Testis (tissue), 3 donors: Measurements from ENCODE around the gene ARIH2. TPM values are rescaled to one million over a fixed set of nuclear protein-coding genes. Genes with fewer than 3 reads are reported as not detected.

Source experiments
- DNase-seq: peaks from one replicate; pipeline ENCODE4 v3.0.0-alpha.2; 2019
- H3K27ac ChIP-seq, 2 donors: fragments of 200-600 bp; sonication (generic); one replicate each; pipeline ENCODE4 v1.5.1; 2019
- H3K27me3 ChIP-seq: fragments of 200-600 bp; sonication (generic); one replicate; pipeline ENCODE4 v1.5.1; 2019
- H3K36me3 ChIP-seq: fragments of 200-600 bp; sonication (generic); one replicate; pipeline ENCODE4 v1.5.1; 2017; ENCODE audit warnings: low read depth; ENCODE audit errors: missing control alignments
- H3K4me1 ChIP-seq: fragments of 200-600 bp; sonication (generic); one replicate; pipeline ENCODE4 v1.5.1; 2019
- H3K4me3 ChIP-seq, 2 donors: fragments of 200-600 bp; sonication (generic); one replicate each; pipeline ENCODE4 v1.5.1; 2017 to 2019
- H3K9me3 ChIP-seq: fragments of 200-600 bp; sonication (generic); one replicate; pipeline ENCODE4 v1.5.1; 2017
- CTCF ChIP-seq, 3 experiments: fragments of 450-650 bp in 2 of 3; fragments of 200-600 bp in 1 of 3; sonication (generic) in 1 of 3; IDR thresholded peaks; one replicate each; pipeline ENCODE4 v1.5.1; 2016 to 2019; ENCODE audit warnings: antibody characterized with exemption in 3 of 3, mild to moderate bottlenecking in 2 of 3, moderate library complexity in 1 of 3
- POLR2A ChIP-seq: fragments of 450-650 bp; IDR thresholded peaks from one replicate; pipeline ENCODE4 v1.6.1; 2017; ENCODE audit warnings: antibody characterized with exemption, mild to moderate bottlenecking, moderate library complexity
- WGBS, 2 donors: methylation state at CpG; one replicate each; pipeline ENCODE4 v1.1.5; 2018; 5-methylcytosine and 5-hydroxymethylcytosine counted together
- intact Hi-C: fragments of 100-400 bp; cut with DNase I; formaldehyde crosslinking; loops from one replicate; pipeline ENCODE4 v1.15.1; 2023; ENCODE audit warnings: low total_unique reads
- polyA plus RNA-seq: library from polyadenylated mRNA; stranded (reverse); fragments of 350-450 nt; fragmentation: Illumina TruSeq; extraction: RNeasy Lipid Tissue Mini Kit (QIAGEN cat#74804); gene quantifications from one replicate; pipeline ENCODE4 v1.2.3, GENCODE V29; 2014; ENCODE audit warnings: low read depth, low replicate concordance; ENCODE audit not compliant: insufficient read depth
- total RNA-seq, 2 donors: library from RNA; depleted of rRNA; stranded (reverse); fragments of >200 nt; gene quantifications; one replicate each; pipeline ENCODE4 v1.2.3, GENCODE V29; 2016

The ARIH2 gene
- total and polyA plus RNA-seq, 3 donors from 2014 or later: 106 to 157 (median 127) TPM

GRCh38 chr3:49005303-49005680, 86.7 kb downstream of the ARIH2 start:
- no peaks in the 10 kb centered on the region for H3K9me3 ChIP-seq
- no peaks in the 10 kb centered on the region for H3K27me3 ChIP-seq
- DNase-seq: no peak
- no peaks in the 10 kb centered on the region for H3K36me3 ChIP-seq
- H3K4me1 ChIP-seq: peaks cover 17% of the 10 kb centered on the region
- intact Hi-C loops: no loop called here
- TF ChIP-seq CTCF (IDR thresholded peaks at IDR 0.05): no peak
- no peak for TF ChIP-seq POLR2A
- H3K4me3 ChIP-seq: no peak overlapping the region
- no peak overlapping the region for H3K27ac ChIP-seq
- 97 to 100% methylated on average over 3 of the region's 3 CpGs for WGBS, 2 donors

- intact Hi-C loops: no loop called here
- DNase-seq: no peak
Measured at GRCh38 chr3:49005998-49006397, 87.4 kb downstream of the ARIH2 start.

GRCh38 chr3:49006408-49007067, 87.9 kb downstream of the ARIH2 start:
- H3K4me1 ChIP-seq: peaks cover 17% of the 10 kb centered on the region
- H3K9me3 ChIP-seq: no peaks in the 10 kb centered on the region
- H3K27me3 ChIP-seq: no peaks in the 10 kb centered on the region
- H3K4me3 ChIP-seq: peak overlapping the region; percentile 74 to 95
- TF ChIP-seq CTCF (IDR thresholded peaks at IDR 0.05): no peak
- TF ChIP-seq POLR2A: no peak
- intact Hi-C loops: no loop called here
- WGBS, 2 donors: 0% methylated on average over 18 of the region's 32 CpGs; no CpG with 5 or more reads in 1 of the 2 donors
- DNase-seq: peak; percentile 56
- H3K27ac ChIP-seq: peak overlapping the region; percentile 96 to 98
- no peaks in the 10 kb centered on the region for H3K36me3 ChIP-seq

More at GRCh38 chr3:49005998-49006397, 87.4 kb downstream of the ARIH2 start:
- no peaks in the 10 kb centered on the region for H3K27me3 ChIP-seq
- H3K4me3 ChIP-seq: no peak overlapping the region
- WGBS, 2 donors: 93% methylated on average over 4 to 5 of the region's 5 CpGs
- no peaks in the 10 kb centered on the region for H3K36me3 ChIP-seq
- TF ChIP-seq POLR2A: no peak
- no peak for TF ChIP-seq CTCF (IDR thresholded peaks at IDR 0.05)
- peak overlapping the region; percentile 96 to 98 for H3K27ac ChIP-seq
- peaks cover 17% of the 10 kb centered on the region for H3K4me1 ChIP-seq
- H3K9me3 ChIP-seq: no peaks in the 10 kb centered on the region

DNA sequence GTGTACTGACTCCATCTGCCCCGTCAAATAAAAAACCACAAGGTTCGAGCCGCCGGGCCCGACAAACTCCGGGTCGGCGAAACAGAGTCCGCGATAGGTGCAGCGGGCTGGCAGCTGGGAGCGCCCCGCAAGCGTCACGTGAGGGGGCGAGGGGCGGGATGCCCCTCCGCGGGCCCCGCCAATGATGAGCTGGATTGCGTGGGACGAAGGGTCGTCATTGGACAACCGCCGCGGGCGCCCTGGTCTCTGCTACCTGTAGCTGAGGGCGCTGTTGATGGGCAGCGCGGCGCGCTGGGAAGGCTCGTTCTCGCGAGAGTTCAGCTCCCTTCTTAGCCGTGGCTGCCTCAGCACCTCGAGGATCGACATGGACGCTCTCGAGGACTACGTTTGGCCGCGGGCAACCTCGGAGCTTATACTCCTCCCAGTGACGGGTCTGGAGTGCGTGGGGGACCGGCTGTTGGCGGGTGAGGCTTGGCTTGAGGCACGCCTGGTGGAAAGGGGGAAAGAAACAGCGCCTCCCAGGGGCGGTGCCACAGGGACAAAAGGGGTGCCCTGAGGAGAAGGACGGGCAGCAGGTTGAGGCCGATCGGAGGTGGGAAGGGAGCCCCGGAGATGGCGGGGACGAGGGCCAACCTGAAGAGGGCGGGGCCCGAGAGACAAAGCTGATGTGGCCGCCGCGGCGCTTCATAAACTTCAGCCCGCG, 88.6 kb downstream of the ARIH2 start, which contains the start of gene WDR6:
Gene WDR6, plus strand, starts transcription at position 324 of the 703 bp plus-strand sequence. Its CDS starts 41 bp downstream, at position 365.
- Histone ChIP-seq H3K36me3 (no peaks in the 10 kb centered on the region), H3K4me3 (peak within 1 kb of the TSS; percentile 74 to 95), H3K27me3 (no peaks in the 10 kb centered on the region), H3K9me3 (no peaks in the 10 kb centered on the region), H3K4me1 (peaks cover 17% of the 10 kb centered on the region), H3K27ac (peak within 1 kb of the TSS; percentile 96 to 98)
- TF ChIP-seq CTCF (IDR thresholded peaks at IDR 0.05) (peak; percentile 33 to 68 (median 56)), POLR2A (no peak)
- 0% methylated on average over 42 to 52 of the region's 65 CpGs for WGBS, 2 donors
- peak; percentile 99 for DNase-seq
- intact Hi-C loops: no loop called here
